ENCODE data around the gene FRMD6.

DNA sequence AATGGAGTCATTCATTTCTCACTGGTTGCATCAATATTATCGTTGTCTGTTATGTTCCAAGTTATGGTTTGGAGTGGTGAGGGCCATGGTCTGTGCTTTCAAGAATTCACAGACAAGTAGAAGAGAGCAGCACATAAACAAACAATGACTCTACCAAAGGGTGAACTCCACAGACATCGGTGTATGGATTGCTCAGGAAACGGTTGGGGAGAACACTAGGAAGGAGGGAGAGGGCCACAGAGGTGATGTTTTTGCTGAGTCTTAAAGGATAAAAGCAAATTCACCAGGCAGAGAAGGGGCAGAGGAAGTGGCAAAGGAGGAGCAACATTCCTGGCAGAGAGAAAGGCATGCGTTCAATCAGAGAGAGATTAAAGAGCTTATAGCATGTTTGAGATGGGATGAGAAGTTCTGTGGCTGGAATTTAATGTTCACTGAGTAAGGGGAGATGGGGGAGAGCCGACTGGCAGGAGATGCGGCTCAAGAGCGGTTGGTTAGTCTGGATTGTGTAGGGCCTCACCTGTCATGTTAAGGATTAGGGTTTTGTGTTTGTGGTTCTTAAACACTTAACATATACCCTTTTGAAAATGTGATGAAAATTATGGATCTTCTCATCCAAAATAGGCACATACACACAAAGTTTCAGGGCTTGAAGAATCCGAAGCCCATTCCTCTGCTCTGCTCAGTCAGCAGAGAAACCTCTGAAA is 42.3 kb upstream of the FRMD6 start:
- TF ChIP-seq CTCF (IDR thresholded peaks at IDR 0.05) (no peak), POLR2AphosphoS5 (IDR thresholded peaks at IDR 0.05; ENCODE audit: low read depth, low read length) (no peak)

All from Panc1 (cell line).